IPS-NIHi11 (cell line): ENCODE measurements around the gene LRRC32.
"Not testable (repeated sequence)": the region's sequence is repeated elsewhere in the genome, so short reads cannot be mapped to it uniquely, and the experiment has no call there.

Source experiments
- DNase-seq: peaks from one replicate; pipeline ENCODE4 v3.0.0; 2012; ENCODE audit warnings: mixed read lengths, low spot score

Gene LRRC32

DNA sequence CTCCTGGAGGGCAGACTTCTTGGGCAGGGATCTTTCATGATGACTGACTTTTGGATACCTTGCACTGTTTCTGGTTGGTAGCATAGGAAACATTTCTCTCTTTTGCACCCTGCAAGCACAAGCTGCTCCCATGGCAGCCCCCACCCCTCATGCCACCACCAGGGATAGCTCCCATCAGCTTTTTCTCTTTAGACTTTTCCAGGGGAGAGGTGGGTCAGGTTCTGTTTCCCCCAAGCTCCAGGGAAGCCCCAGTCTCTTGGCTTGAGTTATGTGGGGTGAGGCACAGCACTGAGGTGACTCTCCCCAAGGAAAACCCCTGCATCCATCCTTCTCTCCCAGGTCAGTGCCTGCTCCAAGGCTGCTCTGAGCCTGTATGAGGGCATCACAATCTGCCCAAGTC is 22.5 kb downstream of the LRRC32 start:
- no peak for DNase-seq

DNA sequence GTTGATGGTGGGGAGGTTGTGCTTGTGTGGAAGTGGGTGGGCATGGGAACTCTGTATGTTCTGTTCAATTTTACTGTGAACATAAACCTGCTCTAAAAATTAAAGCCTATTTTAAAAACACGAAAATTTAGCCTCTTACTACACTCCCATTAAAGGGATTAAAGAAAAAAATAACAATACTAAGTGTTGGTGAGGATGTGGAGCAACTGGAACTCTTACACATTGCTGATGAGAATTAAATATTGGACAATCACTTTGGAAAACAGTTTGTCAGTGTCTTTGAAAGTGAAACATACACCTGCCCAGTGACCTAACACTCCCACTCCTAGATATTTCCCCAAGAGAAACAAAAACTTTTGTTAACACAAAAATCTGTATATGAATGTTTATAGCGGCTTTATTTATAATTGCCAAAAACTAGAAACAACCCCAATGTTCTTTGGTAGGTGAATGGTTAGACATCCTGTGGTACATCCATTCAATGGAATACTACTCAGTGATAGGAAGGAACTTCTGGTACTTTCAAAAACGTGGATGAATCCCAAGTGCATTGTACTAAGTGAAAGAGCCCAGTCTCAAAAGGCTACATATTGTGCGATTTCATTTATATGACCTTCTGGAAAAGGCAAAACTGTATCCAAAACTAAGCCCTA is 23.5 kb downstream of the LRRC32 start:
- no peak for DNase-seq

GRCh38 chr11:76644591-76644990 is 26.0 kb downstream of the LRRC32 start:
- DNase-seq, result no peak

- not testable (repeated sequence) for DNase-seq
These were observed 26.8 kb downstream of the LRRC32 start for GRCh38 chr11:76643711-76644110.

DNA sequence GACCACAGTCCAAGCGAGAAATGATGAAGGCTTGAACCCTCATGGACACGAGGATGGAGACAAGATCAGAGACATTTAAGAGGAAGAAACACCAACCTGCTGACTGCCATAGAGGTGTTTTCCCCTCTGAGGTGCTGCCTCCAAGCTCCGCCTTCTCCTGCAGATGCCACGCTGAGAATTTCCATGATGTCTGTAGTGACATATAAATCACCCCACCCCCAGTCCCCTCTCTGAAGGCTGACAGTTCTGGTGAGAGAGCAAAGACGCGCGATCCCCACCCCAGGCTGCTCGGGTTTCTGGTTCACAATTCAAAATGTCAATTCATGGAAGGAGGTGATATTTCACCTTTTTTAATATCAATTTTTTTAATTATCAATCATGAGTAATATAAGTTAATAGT is 28.2 kb downstream of the LRRC32 start:
- no peak for DNase-seq

- DNase-seq, result no peak
These were observed 28.6 kb downstream of the LRRC32 start for GRCh38 chr11:76641905-76642304.

- no peak for DNase-seq
These were observed 30.0 kb downstream of the LRRC32 start for GRCh38 chr11:76640501-76640900.

- DNase-seq, result no peak
These were observed 30.9 kb downstream of the LRRC32 start for GRCh38 chr11:76639621-76640020.

- no peak for DNase-seq
These were observed 32.0 kb downstream of the LRRC32 start for GRCh38 chr11:76638270-76639197.

DNA sequence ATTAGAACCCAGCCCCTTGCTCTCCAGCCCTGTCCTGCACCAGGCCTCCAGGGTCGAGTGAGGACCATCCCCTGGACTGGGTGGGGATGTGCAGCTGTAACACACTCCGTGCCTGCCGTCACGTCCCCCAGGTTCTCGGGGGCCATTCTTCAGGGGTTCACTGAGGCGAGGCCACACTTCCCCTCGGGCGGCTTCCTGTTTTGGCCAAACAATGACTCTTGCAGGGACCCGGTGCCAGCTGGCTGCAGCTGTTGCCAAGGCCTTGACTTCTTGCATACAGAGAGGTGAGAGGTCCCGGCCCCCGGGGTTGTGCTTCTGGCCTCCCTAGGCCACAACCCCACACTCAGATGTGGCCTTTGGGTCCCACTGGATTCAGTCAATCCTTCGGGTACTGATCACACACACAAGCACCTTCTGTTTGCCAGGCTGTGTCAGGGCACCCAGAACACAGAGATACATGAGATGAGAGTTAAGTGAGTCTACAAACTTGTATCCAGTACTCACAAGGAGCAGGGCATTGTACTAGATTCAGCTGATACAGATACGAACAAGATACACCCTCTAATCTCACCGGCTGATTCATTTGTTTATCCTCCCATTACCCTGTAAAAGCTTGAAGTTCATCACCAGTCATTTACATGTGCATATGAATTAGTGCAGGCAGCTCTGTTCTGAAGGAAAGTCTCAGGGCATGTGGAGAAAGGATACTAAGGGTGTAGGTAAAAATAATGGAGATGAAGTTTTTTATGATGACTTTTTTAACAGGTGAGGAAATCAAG is 32.9 kb downstream of the LRRC32 start:
- no peak for DNase-seq

DNA sequence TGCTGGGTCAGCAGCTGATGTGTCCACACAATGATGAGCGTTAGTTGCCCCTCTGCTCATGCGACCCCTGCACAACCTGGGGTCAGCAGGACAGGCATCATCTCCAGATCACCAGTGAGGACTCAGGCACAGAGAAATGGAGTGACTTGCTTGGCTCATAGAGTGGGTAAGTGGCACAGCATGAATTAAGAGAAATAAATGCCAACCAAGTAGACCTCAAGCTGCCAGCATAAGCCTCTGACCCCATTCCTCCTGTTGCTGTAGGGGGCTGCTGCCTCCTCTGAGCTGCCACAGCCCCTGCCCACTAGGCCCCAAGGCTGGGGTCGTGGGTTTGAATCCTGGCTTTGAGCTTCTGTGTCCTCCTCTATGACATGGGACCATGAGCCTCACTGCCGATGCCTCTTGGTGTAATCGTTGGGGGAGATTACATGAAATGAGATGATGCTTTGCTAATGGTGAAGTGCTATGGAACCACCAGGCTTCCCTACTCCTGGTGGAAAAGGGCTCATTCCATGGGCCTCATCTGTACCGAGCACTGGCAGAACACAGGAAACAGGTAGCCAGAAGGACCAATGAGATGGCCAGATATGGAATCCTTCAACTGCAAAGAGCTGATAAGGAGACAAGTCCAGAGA is 33.6 kb downstream of the LRRC32 start:
- DNase-seq, result no peak

- no peak for DNase-seq
These were observed 34.4 kb downstream of the LRRC32 start for GRCh38 chr11:76635991-76636738.

- DNase-seq, result no peak
These were observed 35.7 kb downstream of the LRRC32 start for GRCh38 chr11:76634886-76635285.

DNA sequence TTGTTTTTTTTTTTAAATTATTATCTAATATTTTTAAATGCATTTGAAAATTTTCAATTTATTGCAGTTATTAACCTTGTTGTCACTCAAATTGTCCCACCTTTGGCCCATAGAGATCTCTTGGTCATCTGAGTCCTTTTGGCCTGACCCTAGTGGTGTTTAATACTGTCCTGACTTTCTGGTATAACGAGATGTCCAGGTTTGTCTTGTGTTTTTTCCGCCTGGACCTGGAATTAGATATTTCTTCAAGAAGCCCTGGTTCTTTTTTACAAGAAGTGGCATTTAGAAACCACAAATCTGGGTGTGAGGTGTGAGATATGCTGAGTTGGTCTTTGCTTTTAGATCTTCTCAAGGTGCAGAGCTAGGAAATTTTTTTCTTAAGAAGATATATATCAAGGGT is 38.1 kb downstream of the LRRC32 start:
- no peak for DNase-seq

GRCh38 chr11:76631566-76632308 is 38.8 kb downstream of the LRRC32 start:
- DNase-seq, result no peak

GRCh38 chr11:76630600-76631281 is 39.8 kb downstream of the LRRC32 start:
- DNase-seq, result no peak

- no peak for DNase-seq
These were observed 40.5 kb downstream of the LRRC32 start for GRCh38 chr11:76629853-76630599.

DNA sequence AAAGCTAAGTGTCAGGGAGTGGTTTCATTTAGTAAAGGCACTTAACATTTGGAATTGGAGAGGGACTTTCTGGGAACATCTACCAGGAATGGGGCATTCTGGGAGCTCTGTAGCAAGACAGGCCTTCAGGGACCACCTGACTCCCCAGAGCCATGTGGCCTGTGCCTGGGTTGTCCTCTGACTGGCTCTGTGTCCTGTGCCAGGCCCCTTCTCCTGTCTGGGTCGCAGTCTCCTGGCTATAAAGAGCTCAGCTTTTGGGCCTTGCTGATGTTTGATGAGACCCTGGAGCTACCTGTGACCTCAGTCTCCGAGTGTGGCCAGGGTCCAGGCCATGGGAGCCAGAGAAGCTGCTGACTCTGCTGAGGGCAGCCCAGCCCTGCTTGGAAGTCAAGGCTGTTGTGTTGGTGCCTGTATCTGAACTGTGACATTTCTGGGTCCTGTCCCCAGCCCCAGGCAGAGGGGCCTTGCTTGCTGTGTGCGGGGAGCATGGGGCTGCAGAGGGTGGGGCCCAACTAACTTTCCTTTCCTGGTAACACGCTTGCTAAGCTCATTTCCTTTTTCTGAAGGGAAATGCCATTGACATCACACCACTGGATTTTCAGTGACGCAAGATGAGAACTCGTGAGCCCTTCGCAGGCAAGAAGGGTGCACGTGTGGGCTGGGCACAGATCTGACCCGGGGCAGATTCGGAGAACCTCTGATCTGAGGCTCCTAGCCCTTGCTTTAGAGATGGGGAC is 41.3 kb downstream of the LRRC32 start:
- DNase-seq, result no peak
